ENCODE results near the gene GJA4. TPM values are rescaled to one million over a fixed set of nuclear protein-coding genes. Genes with fewer than 3 reads are reported as not detected.
"Not testable (repeated sequence)": the region's sequence is repeated elsewhere in the genome, so short reads cannot be mapped to it uniquely, and the experiment has no call there.

Gene GJA4
- total RNA-seq, 2 donors from 2014 or later = 21.8 to 26.8 TPM

DNA sequence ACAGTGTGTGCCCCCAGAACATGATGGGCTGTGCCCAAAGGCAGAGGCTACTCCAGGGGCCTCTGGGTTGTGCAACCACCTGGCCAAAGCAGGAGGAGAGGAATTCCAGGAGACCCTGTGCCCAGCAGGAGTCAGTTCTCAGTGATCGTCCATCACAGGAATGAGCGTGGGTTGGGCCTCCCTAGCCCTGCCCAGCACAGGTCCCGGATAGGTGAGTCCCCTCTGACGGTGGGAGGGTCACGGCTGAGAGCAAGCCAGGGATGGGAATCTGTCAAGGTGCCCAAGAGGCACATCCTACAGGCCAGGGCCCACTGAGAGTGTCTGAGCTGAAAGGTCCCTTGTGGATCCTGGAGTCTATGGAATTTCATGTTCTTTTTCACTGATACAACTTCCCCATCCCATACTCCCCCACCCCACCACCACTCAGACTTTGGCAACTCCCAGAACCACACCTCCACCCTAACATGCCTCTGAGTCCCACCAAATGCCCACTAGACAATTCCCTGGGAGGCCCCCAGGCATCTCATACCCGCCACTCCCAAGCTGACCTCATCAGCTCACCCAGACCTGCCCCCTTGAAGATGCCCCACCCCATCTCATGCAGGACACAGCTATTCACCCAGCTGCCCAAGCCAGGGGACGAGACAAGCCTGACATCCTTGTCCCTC lies 30.2 kb upstream of the GJA4 start:
- DNase-seq (ENCODE audit: low spot score) = peak; percentile 35

GRCh38 chr1:34763142-34763781 lies 29.5 kb upstream of the GJA4 start:
- intact Hi-C loops (cut with DNase I) = no loop called here
- DNase-seq (ENCODE audit: low spot score) = no peak

More for the DNA sequence above, 30.2 kb upstream of the GJA4 start:
- intact Hi-C loops (cut with DNase I) = no loop called here

GRCh38 chr1:34768856-34769255 lies 23.9 kb upstream of the GJA4 start:
- intact Hi-C loops (cut with DNase I) = no loop called here
- no peak for DNase-seq (ENCODE audit: low spot score)

- no peak for DNase-seq (ENCODE audit: low spot score)
- intact Hi-C loops (cut with DNase I) = no loop called here
Measured at GRCh38 chr1:34770891-34771504, 21.8 kb upstream of the GJA4 start.

- intact Hi-C loops (cut with DNase I) = no loop called here
Measured at GRCh38 chr1:34771573-34772371, 21.0 kb upstream of the GJA4 start.

GRCh38 chr1:34773114-34773513 lies 19.7 kb upstream of the GJA4 start:
- intact Hi-C loops (cut with DNase I); DNase-seq (ENCODE audit: low spot score): not testable (repeated sequence)

More at GRCh38 chr1:34771573-34772371, 21.0 kb upstream of the GJA4 start:
- no peak for DNase-seq (ENCODE audit: low spot score)

- intact Hi-C loops (cut with DNase I) = no loop called here
- peak; percentile 11 for DNase-seq (ENCODE audit: low spot score)
Measured at GRCh38 chr1:34774957-34775356, 17.8 kb upstream of the GJA4 start.

DNA sequence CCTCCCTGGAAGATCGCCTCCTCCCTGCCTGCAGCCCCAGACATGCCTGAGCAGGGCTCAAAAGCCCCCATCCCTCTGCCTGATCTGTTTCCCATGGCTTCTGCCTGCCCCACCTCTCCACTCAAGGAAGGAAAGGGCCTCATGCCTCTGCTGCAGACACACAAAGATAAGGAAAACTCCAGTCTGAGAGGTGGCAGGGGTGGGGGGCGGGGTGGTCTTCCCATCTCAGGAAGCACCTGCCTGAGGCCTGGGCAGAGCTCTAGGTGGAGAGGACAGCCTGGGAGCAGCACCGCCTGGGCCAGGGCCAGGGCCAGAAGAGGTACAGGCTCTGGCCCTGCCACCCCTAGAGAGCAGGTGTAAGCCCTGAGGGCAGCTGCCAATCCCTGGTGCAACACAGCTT lies 15.9 kb upstream of the GJA4 start:
- DNase-seq (ENCODE audit: low spot score) = peak; percentile 32
- intact Hi-C loops (cut with DNase I) = no loop called here

- intact Hi-C loops (cut with DNase I) = no loop called here
- DNase-seq (ENCODE audit: low spot score) = peak; percentile 16
Measured at GRCh38 chr1:34777519-34778321, 15.1 kb upstream of the GJA4 start.

DNA sequence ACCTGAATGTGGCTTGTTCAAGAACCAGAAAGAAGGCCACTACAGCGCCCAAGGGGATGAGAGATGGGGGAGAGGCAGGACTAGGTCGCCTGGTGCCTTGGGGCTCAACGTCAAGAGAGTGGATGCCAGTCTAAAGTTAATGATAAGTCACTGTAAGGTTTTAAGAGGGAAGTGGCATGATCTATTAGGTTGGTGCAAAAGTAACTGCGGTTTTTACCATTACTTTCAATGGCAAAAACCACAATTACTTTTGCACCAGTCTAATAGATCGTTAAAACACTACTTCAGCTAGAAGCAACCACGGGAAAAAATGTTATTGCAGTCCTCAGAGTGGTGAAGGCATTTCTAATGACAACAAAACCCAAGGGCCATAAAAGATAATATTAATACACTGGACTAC lies 14.4 kb upstream of the GJA4 start:
- DNase-seq (ENCODE audit: low spot score) = no peak
- intact Hi-C loops (cut with DNase I) = no loop called here

GRCh38 chr1:34779005-34779404 lies 13.8 kb upstream of the GJA4 start:
- intact Hi-C loops (cut with DNase I) = no loop called here
- no peak for DNase-seq (ENCODE audit: low spot score)

GRCh38 chr1:34779526-34779925 lies 13.3 kb upstream of the GJA4 start:
- intact Hi-C loops (cut with DNase I) = no loop called here
- peak; percentile 19 for DNase-seq (ENCODE audit: low spot score)

DNA sequence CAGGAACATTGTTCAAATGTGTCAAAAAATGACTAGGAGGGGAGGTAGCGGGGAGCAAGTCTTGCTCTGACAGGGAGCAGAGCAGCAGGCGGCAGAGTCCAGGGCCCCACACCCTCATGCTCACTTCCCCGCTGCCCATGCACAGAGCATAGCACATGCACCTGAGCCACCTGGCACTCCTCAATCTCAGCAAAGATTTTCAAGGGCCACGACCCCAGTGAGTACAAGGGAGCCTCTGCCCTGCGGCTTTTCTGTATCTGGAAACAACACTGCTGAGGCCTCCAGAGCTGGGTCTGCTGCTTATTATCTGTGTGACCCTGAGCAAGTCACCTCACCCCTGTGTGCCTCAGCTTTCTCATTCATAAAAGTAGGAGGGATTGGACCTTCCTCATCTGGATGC lies 12.8 kb upstream of the GJA4 start:
- peak; percentile 61 for DNase-seq (ENCODE audit: low spot score)
- intact Hi-C loops (cut with DNase I) = no loop called here

GRCh38 chr1:34780528-34780927 lies 12.3 kb upstream of the GJA4 start:
- DNase-seq (ENCODE audit: low spot score) = peak; percentile 54
- intact Hi-C loops (cut with DNase I) = no loop called here

DNA sequence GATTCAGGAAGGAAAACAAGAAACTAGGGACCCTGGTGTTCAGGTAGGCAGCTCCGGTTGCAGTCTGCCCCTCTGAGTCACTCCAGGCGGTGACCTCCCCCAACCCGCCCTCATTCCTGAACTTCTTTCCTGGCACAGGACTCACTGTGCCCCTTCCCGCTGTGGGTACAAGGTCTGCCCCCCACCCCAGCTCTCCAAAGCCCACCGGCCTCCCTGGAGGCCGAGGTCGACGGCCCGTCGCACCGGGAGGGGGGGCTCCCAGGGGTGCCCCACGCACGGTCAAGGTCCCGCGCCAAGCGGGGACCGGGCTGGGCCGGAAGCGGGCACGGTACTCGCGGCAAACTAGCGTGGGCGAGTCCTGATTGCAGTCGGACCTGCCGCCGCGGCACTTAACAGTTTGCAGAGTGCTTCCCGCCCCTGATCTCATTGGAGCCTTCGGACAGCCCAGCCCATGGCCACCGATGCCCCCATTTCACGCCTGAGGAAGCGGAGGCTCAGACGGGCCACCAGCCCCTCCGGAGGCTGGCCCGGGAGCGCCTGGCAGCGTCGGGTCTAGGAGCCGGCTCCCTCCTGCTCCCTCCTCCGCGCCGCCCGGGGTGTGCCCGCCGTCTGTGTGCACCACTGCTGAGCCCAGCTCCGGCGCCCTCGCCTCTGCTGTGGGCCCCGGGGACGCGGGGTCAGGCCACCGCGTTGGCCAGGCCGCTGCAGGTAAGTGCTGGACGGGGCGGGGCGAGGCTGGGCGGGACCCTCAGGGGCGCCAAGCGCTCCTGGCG lies 11.5 kb upstream of the GJA4 start, which contains the start of gene GJB3:
Gene GJB3 (plus strand): TSS at position 144 of the 773 bp plus-strand sequence. CDS start 3,549 bp downstream, outside the sequence.
- intact Hi-C loops (cut with DNase I) = no loop called here
- DNase-seq (ENCODE audit: low spot score) = peak; percentile 70

GRCh38 chr1:34781844-34782391 lies 10.9 kb upstream of the GJA4 start:
- peak; percentile 65 for DNase-seq (ENCODE audit: low spot score)
- intact Hi-C loops (cut with DNase I) = no loop called here

- DNase-seq (ENCODE audit: low spot score) = peak; percentile 62
- intact Hi-C loops (cut with DNase I) = loop anchor here (5.0 kb wide), 2 partner anchors 68 to 83 kb away; no protein-coding TSS in a partner anchor
Measured at GRCh38 chr1:34784751-34785221, 8.0 kb upstream of the GJA4 start.
